Stomach (tissue), 4 donors: ENCODE measurements around the gene ANKRD11.

ENCODE experiments used
- POLR2AphosphoS5 ChIP-seq, 3 donors: sonication (generic); formaldehyde crosslinking; IDR thresholded peaks; one replicate each; pipeline ENCODE4 v1.6.1; 2016; ENCODE audit warnings: antibody characterized with exemption in 3 of 3
- TF ChIP-seq, protein P1 (sequence below), 7 experiments: fragments of 450-650 bp in 4 of 7; fragments of 200-600 bp in 3 of 7; sonication (generic) in 3 of 7; IDR thresholded peaks; one replicate each; pipeline ENCODE4 v1.5.1; 2016 to 2019; ENCODE audit warnings: antibody characterized with exemption in 7 of 7, control low read depth in 2 of 7, mild to moderate bottlenecking in 1 of 7

DNA sequence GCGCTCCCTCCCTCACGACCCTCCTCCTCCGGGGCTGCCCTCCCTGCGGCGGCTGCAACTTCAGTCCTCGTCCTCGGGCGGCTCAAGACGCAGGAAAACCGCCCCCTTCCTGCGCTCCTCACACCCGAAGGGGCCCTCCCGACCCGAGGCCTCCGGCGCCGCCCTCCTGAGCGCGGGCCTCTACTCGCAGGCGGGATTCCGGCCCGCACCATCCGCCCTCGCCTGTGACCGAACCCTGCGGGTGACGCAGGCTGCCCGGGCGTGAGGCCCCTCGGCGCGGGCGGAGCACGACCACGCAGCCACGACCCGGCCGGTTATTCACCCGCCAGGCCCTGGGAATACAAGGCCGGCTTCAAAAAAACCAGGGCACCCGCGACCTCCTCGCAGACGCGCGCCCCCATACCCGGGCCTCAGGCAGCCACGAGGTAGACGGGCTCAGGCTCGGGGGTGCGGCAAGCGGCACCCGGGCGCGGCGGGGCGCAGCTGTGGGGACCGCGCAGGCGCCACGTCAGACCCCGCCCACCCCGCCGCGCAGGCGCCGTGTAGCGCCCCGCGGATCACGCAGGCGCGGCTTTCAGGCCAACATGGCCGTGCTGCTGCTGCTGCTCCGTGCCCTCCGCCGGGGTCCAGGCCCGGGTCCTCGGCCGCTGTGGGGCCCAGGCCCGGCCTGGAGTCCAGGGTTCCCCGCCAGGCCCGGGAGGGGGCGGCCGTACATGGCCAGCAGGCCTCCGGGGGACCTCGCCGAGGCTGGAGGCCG is 17.7 kb upstream of the ANKRD11 start, which contains the start of gene SPG7:
- TF ChIP-seq, protein P1, sequence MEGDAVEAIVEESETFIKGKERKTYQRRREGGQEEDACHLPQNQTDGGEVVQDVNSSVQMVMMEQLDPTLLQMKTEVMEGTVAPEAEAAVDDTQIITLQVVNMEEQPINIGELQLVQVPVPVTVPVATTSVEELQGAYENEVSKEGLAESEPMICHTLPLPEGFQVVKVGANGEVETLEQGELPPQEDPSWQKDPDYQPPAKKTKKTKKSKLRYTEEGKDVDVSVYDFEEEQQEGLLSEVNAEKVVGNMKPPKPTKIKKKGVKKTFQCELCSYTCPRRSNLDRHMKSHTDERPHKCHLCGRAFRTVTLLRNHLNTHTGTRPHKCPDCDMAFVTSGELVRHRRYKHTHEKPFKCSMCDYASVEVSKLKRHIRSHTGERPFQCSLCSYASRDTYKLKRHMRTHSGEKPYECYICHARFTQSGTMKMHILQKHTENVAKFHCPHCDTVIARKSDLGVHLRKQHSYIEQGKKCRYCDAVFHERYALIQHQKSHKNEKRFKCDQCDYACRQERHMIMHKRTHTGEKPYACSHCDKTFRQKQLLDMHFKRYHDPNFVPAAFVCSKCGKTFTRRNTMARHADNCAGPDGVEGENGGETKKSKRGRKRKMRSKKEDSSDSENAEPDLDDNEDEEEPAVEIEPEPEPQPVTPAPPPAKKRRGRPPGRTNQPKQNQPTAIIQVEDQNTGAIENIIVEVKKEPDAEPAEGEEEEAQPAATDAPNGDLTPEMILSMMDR (IDR thresholded peaks at IDR 0.05), result no peak
- peak; percentile 75 to 89 (median 84) for TF ChIP-seq POLR2AphosphoS5 (IDR thresholded peaks at IDR 0.05)
